OCI-LY7 (cell line): ENCODE data around the gene F9. TPM values are rescaled to one million over a fixed set of nuclear protein-coding genes. Genes with fewer than 3 reads are reported as not detected.
"Not testable (repeated sequence)": the region's sequence is repeated elsewhere in the genome, so short reads cannot be mapped to it uniquely, and the experiment has no call there.

Experiments used
- BruUV-seq: library from RNA; stranded (reverse); fragments of 400-500 nt; replicated peaks from 2 replicates; lab custom pipeline; 2021; lab: Mats Ljungman, UMichigan
- CTCF ChIA-PET: fragments of 300-600 bp; sonication (Branson Sonifier 250); formaldehyde crosslinking; loops from one replicate; lab custom pipeline; 2022; ENCODE audit warnings: antibody characterized with exemption; ENCODE audit not compliant: unreplicated experiment; lab: Charles Lee
- POLR2A ChIA-PET: fragments of 300-600 bp; sonication (Branson Sonifier 250); formaldehyde crosslinking; loops from one replicate; lab custom pipeline; 2022; ENCODE audit warnings: antibody characterized with exemption; lab: Charles Lee
- DNase-seq: peaks from one replicate; pipeline ENCODE4 v3.0.0-alpha.2; 2015; ENCODE audit warnings: low spot score
- H2AFZ ChIP-seq: fragments of 200-600 bp; sonication (generic), shearing (Covaris generic); 2 replicates; pipeline ENCODE4 v1.6.1; 2014; ENCODE audit warnings: mild to moderate bottlenecking, antibody characterized with exemption, low read length, moderate library complexity
- H3K27ac ChIP-seq: fragments of 200-600 bp; sonication (generic); 2 replicates; pipeline ENCODE4 v1.5.1; 2014; ENCODE audit warnings: mixed run types, low read depth, mild to moderate bottlenecking, moderate library complexity, low read length, inconsistent platforms; ENCODE audit not compliant: poor library complexity, severe bottlenecking
- H3K36me3 ChIP-seq: fragments of 200-600 bp; sonication (generic); 2 replicates; pipeline ENCODE4 v1.6.1; 2014; ENCODE audit warnings: mild to moderate bottlenecking, antibody characterized with exemption, low read length, moderate library complexity, mixed read lengths; ENCODE audit not compliant: insufficient read depth
- H3K4me1 ChIP-seq: fragments of 200-600 bp; sonication (generic); 2 replicates; pipeline ENCODE4 v1.5.1; 2014; ENCODE audit warnings: mild to moderate bottlenecking, low read length; ENCODE audit not compliant: insufficient read depth, poor library complexity, severe bottlenecking
- H3K4me2 ChIP-seq: fragments of 200-600 bp; sonication (generic); 2 replicates; pipeline ENCODE4 v1.6.1; 2014; ENCODE audit warnings: mild to moderate bottlenecking, low read length
- H3K4me3 ChIP-seq: fragments of 200-600 bp; sonication (generic); 2 replicates; pipeline ENCODE4 v1.5.1; 2014; ENCODE audit warnings: mild to moderate bottlenecking, low read depth, low read length; ENCODE audit not compliant: poor library complexity, severe bottlenecking
- H3K79me2 ChIP-seq: fragments of 200-600 bp; sonication (generic); 2 replicates; pipeline ENCODE4 v1.6.1; 2016; ENCODE audit warnings: low read depth, mild to moderate bottlenecking, low read length, moderate library complexity, mixed read lengths; ENCODE audit not compliant: insufficient read depth
- H3K9me2 ChIP-seq: fragments of 200-600 bp; sonication (generic); 2 replicates; pipeline ENCODE4 v1.6.1; 2016; ENCODE audit warnings: mild to moderate bottlenecking, low read length, mixed read lengths; ENCODE audit not compliant: insufficient read depth
- H3K9me3 ChIP-seq: fragments of 200-600 bp; sonication (generic); 2 replicates; pipeline ENCODE4 v1.6.1; 2014; ENCODE audit warnings: mild to moderate bottlenecking, mixed run types, low read length, mixed read lengths
- H4K20me1 ChIP-seq: fragments of 200-600 bp; sonication (generic); 2 replicates; pipeline ENCODE4 v1.6.1; 2014; ENCODE audit warnings: mild to moderate bottlenecking, antibody characterized with exemption, low read length, moderate library complexity, mixed read lengths; ENCODE audit not compliant: insufficient read depth
- EZH2phosphoT487 ChIP-seq: fragments of 200-600 bp; sonication (generic); IDR thresholded peaks from 2 replicates; pipeline ENCODE4 v1.6.1; 2018; ENCODE audit warnings: low read depth, borderline replicate concordance, mild to moderate bottlenecking, mixed run types, antibody characterized with exemption, low read length, moderate library complexity, mixed read lengths
- intact Hi-C: fragments of 100-400 bp; cut with micrococcal nuclease; formaldehyde crosslinking; loops from one replicate; pipeline ENCODE4 v1.10.0; 2022; ENCODE audit not compliant: unreplicated experiment
- total RNA-seq, 2 experiments: library from RNA; depleted of rRNA in 1 of 2; stranded (reverse); fragments of >200 nt in 1 of 2; shearing (Covaris generic) in 1 of 2; gene quantifications; 2 replicates each; pipeline ENCODE4 v1.2.3, GENCODE V29; 2014 to 2022
- TF ChIP-seq, protein P1 (sequence below): fragments of 200-600 bp; sonication (generic); conservative IDR thresholded peaks from 2 replicates; pipeline ENCODE4 v1.5.1; 2014; ENCODE audit warnings: mild to moderate bottlenecking, antibody characterized with exemption, low read length, moderate library complexity, mixed read lengths

The F9 gene
- total RNA-seq, 2 experiments from 2014 or later = not detected

DNA sequence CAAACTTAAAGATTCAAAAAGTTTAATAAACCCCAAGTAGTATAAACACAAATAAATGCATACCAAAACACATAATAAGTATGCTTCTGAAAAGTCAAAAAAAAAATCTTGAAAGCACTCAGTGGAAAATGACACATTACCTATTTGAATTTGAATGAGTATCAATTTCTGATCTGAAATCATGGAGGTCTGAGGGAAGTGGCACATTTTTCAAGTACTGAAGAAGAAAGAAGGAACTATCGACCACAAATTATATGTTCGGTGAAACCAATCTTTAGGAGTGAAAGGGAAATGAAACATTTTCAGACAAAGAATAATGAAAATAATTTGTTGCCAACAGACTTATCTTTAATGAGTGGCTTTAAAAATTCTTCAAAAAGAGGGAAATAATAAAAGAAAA lies 12.1 kb upstream of the F9 start:
- Histone ChIP-seq H3K4me3 (no peak overlapping the region), H3K27ac (no peak overlapping the region), H4K20me1 (no peaks in the 10 kb centered on the region), H2AFZ (no peak overlapping the region), H3K9me2 (no peaks in the 10 kb centered on the region), H3K36me3 (no peaks in the 10 kb centered on the region), H3K4me2 (no peak overlapping the region), H3K9me3 (no peaks in the 10 kb centered on the region), H3K4me1 (no peaks in the 10 kb centered on the region), H3K79me2 (no peaks in the 10 kb centered on the region)
- intact Hi-C loops = no loop called here
- no peak for TF ChIP-seq EZH2phosphoT487
- TF ChIP-seq, protein P1, sequence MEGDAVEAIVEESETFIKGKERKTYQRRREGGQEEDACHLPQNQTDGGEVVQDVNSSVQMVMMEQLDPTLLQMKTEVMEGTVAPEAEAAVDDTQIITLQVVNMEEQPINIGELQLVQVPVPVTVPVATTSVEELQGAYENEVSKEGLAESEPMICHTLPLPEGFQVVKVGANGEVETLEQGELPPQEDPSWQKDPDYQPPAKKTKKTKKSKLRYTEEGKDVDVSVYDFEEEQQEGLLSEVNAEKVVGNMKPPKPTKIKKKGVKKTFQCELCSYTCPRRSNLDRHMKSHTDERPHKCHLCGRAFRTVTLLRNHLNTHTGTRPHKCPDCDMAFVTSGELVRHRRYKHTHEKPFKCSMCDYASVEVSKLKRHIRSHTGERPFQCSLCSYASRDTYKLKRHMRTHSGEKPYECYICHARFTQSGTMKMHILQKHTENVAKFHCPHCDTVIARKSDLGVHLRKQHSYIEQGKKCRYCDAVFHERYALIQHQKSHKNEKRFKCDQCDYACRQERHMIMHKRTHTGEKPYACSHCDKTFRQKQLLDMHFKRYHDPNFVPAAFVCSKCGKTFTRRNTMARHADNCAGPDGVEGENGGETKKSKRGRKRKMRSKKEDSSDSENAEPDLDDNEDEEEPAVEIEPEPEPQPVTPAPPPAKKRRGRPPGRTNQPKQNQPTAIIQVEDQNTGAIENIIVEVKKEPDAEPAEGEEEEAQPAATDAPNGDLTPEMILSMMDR = no peak
- CTCF ChIA-PET = no interaction called here
- POLR2A ChIA-PET = no interaction called here
- BruUV-seq = no TSS peak
- DNase-seq = no peak

DNA sequence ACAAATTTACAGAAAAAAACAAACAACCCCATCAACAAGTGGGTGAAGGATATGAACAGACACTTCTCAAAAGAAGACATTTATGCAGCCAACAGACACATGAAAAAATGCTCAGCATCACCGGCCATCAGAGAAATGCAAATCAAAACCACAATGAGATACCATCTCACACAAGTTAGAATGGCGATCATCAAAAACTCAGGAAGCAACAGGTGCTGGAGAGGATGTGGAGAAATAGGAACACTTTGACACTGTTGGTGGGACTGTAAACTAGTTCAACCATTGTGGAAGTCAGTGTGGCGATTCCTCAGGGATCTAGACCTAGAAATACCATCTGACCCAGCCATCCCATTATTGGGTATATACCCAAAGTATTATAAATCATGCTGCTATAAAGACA lies 1.7 kb upstream of the F9 start:
- H2AFZ ChIP-seq, H3K36me3 ChIP-seq, POLR2A ChIA-PET, H3K4me3 ChIP-seq, intact Hi-C loops, BruUV-seq, H3K27ac ChIP-seq, H4K20me1 ChIP-seq, CTCF ChIA-PET, H3K79me2 ChIP-seq, H3K4me2 ChIP-seq, H3K9me3 ChIP-seq, DNase-seq, H3K4me1 ChIP-seq, H3K9me2 ChIP-seq: not testable (repeated sequence)

DNA sequence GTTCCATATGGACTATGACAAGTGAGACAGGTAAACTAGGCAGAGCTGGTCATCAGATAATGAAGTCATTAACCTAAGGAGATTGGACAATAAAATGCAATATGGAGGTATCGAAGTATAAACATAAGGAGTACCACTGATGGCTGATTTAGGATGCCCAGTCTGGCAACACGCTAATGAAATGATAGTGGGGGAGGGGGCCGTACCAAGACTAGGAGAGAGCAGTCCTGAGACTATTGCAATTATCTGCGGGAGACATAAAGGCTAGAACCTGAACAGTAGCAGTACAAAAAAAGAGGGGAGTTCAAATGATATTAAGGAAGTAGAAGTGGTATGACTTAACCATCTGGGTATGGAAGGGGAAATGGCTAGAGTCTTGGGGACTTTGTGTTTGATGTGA lies 2.3 kb downstream of the F9 start:
- Histone ChIP-seq H3K27ac (no peak overlapping the region), H3K4me3 (no peak overlapping the region), H2AFZ (0 out of 2 replicates have a peak overlapping the region, but pooled peaks have one; percentile 19), H3K9me2 (no peaks in the 10 kb centered on the region), H3K9me3 (no peaks in the 10 kb centered on the region), H4K20me1 (no peaks in the 10 kb centered on the region), H3K4me1 (no peaks in the 10 kb centered on the region), H3K79me2 (no peaks in the 10 kb centered on the region), H3K36me3 (no peaks in the 10 kb centered on the region), H3K4me2 (no peak overlapping the region)
- no peak for DNase-seq
- BruUV-seq = no TSS peak
- intact Hi-C loops = no loop called here
- POLR2A ChIA-PET = no interaction called here
- CTCF ChIA-PET = no interaction called here
- no peak for TF ChIP-seq EZH2phosphoT487
- TF ChIP-seq, protein P1 = no peak
